AG10803 (cell line): ENCODE results near the gene FOXJ3.

ENCODE experiments used
- DNase-seq: peaks from one replicate; pipeline ENCODE4 v3.0.0; 2010; ENCODE audit warnings: low read depth
- H3K4me3 ChIP-seq: 2 replicates; pipeline ENCODE4 v1.5.1; 2011; ENCODE audit warnings: mild to moderate bottlenecking, low read length, control low read depth
- CTCF ChIP-seq: conservative IDR thresholded peaks from 2 replicates; pipeline ENCODE4 v1.5.1; 2011; ENCODE audit warnings: mild to moderate bottlenecking, low read length, control low read depth, inconsistent platforms

FOXJ3 gene

DNA sequence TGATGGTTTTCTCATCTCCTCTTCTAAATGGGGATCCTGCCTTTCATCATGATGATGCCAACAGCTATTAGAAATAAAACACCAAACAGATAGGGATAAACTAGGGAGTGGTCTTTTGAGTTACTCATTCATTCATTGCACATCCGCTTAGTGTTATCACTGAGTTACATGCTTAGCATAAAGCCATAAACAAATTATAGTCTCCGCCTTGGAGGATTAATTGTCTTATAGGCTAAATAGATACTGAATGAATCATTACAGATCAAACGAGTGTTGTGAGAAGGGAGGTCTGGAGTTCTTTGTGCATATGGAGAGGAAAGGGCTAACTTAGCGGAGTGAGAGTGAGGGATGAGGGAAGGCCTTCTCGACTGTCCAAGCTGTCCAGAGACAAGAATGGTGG is 201.6 kb downstream of the FOXJ3 start:
- no peak for DNase-seq
- TF ChIP-seq CTCF = no peak
- H3K4me3 ChIP-seq = no peak overlapping the region

DNA sequence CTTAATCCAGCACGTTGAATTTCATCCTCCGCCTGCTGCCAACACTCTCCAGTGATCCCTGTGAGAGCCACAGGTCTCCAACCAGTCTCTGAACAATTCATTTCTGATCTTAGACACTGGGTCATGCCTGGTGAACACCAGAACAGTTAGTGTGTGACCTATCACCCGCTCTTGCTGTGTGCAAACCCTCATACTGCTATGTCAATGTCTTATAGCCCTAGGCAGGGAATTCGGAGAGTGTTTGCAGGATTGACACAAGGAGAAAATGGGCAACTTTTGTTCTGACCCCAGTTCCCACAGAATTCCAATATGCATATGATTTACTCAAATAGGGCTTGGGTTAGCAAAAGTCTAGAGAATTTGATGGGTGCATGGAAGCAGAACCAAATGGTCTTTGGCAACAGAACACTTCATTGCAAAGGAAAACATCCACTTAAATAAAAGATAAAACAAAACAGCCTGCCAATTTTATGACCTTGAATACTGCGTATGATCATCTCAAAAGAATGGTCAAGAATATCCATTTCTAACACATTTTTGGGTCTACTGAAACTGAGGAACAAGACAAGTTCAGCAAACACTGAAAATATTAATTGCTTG is 204.9 kb downstream of the FOXJ3 start:
- H3K4me3 ChIP-seq = no peak overlapping the region
- no peak for TF ChIP-seq CTCF
- DNase-seq = no peak

- no peak for DNase-seq
- H3K4me3 ChIP-seq = no peak overlapping the region
- no peak for TF ChIP-seq CTCF
Observed at GRCh38 chr1:42128964-42129363, 206.1 kb downstream of the FOXJ3 start.

DNA sequence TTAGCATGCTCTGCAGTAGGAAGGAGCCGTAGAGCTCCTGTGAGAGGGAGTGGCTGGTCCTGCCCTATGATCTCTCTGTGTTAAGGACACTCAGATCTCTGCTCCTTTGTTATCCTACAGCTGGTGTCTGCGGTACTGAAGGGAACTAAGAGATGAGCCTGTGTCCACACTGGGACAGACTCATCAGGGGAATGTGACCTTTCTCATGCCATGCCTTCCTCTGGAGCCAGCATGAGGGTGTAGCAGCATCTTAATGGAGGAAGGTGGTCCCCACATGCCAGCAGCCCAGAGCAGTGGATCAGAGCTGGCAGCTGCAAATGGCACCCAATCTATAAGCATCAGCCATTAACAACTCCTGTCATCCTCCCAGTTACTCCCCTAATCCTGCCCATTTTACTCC is 206.5 kb downstream of the FOXJ3 start:
- no peak for DNase-seq
- no peak overlapping the region for H3K4me3 ChIP-seq
- no peak for TF ChIP-seq CTCF

DNA sequence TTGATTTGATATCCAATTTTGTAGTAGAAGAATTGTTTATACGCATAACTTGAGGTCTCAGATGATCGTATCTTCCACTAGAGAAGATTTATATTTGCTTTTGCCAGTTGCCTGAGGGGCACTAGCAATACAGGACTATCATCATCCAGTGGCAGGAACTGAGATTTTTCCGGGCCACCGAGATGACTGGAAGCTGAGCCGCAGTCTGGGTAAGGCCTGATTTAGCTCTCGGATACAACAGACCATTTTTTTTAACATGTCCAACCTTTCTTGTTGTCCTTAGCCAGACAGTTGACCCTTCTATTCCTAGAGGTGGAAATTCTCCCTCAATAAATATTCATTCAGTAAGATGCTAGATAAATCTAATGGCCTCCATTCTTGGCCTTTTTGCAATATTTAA is 207.3 kb downstream of the FOXJ3 start:
- H3K4me3 ChIP-seq = no peak overlapping the region
- TF ChIP-seq CTCF = no peak
- DNase-seq = no peak
